ENCODE results near the gene TRRAP.

GRCh38 chr7:98996150-98996552 is 117.8 kb downstream of the TRRAP start:
- TF ChIP-seq, protein P1, sequence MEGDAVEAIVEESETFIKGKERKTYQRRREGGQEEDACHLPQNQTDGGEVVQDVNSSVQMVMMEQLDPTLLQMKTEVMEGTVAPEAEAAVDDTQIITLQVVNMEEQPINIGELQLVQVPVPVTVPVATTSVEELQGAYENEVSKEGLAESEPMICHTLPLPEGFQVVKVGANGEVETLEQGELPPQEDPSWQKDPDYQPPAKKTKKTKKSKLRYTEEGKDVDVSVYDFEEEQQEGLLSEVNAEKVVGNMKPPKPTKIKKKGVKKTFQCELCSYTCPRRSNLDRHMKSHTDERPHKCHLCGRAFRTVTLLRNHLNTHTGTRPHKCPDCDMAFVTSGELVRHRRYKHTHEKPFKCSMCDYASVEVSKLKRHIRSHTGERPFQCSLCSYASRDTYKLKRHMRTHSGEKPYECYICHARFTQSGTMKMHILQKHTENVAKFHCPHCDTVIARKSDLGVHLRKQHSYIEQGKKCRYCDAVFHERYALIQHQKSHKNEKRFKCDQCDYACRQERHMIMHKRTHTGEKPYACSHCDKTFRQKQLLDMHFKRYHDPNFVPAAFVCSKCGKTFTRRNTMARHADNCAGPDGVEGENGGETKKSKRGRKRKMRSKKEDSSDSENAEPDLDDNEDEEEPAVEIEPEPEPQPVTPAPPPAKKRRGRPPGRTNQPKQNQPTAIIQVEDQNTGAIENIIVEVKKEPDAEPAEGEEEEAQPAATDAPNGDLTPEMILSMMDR (IDR thresholded peaks at IDR 0.05): no peak
- TF ChIP-seq ZFX (IDR thresholded peaks at IDR 0.05; ENCODE audit: borderline replicate concordance): no peak
